Stimulated activated CD4-positive, alpha-beta T cell treated with anti-CD3 and anti-CD28 coated beads, Interleukin-2, amount 100 ng/mL, for 4 hours (primary cell): ENCODE results near the gene AGBL1.

Experiments used
- DNase-seq: peaks from one replicate; pipeline ENCODE4 v3.0.0-alpha.2; 2020; ENCODE audit warnings: low read depth

AGBL1 gene

DNA sequence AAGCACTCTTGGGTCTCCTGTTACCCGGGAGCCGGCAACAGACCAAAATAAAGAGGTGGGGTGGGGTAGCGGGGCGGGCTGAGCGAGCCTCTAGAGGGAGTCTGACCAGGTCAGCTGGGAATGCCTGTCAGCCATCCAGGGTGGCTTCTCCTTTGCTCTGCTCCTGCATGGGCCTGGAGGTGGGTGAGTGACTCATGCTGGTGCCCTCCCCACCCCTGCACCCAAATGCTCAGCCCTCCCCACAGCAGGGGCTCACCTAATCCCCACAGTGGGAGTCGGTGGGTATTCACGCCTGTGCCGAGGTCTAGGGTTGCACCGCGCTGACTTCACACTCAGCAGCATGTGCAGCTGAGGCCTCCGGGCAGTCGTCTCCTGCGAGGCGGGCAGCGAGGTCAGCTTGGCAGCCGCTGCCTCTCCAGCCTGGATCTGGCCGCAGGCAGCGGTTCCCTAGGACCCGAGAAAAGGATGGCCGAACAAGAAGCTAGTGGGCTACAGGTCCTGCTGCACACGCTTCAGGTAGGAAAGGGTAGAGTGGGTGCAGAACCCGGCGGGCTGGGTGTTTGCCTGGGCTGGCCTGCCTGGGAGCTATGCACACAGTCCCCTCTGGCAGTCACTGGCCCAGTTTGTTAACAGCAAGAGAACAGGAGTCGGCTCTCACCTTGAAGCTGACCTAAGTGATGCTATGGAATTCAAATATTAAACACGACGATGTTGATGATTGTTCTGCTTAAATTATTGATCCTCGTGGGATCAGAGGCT, at the start of gene AGBL1:
Gene AGBL1, plus strand, starts transcription at position 364 of the 759 bp plus-strand sequence.
- no peak for DNase-seq

DNA sequence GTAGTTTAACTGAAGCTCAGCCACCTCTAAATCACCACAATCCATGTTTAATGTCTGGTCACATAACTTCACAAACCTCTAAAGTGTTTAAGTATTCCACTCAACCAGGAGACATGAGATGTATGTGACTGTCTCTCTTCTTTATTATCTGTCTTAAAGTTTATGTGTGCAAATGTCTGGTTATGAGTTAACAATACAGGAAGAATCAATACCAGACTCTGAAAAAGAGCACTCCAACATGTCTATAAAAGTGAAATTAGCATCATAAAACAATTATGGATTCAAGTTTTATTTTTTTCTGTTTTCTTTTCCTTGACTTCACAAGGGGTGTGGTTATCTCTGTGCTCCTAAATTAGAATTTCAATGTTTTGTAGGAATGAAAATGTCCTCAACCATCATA, 44.8 kb upstream of the AGBL1 start:
- no peak for DNase-seq

DNA sequence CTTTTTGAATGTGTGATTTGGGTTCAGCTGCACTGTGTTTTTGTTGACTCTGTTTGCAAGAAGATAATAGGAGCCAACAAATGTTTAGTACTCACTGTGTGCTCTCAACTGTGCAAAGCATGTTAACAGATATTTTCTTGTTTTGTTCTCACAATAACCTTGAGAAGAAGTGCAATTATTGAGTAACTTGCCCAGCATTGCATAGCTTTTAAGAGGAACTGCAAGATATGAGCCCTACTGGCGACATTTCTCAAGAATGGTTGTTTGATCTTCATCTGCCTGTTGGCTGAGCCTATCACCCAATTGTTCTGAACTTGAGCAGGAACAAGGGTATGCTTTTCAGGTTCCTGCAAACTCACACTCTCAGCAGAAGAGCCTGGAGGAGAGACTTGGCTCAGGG, 43.4 kb upstream of the AGBL1 start:
- no peak for DNase-seq

DNA sequence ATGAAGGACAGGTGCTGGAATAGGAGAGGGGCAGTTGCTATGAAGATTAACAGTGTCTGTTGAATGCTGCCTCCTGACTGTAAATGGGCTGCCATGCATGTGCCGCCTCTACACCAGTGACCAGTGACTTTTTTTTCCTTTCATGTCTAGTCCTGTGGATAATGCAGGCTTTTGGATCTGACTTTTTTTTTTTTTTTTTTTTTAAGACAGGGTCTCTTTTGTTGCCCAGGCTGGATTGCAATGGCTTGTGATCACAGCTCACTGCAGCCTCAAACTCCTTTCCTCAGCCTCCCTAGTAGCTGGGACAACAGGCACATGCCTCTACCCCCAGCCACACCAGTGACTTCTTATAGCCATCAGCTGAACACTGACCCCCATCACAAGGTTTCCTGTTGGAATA, 41.2 kb upstream of the AGBL1 start:
- no peak for DNase-seq

DNA sequence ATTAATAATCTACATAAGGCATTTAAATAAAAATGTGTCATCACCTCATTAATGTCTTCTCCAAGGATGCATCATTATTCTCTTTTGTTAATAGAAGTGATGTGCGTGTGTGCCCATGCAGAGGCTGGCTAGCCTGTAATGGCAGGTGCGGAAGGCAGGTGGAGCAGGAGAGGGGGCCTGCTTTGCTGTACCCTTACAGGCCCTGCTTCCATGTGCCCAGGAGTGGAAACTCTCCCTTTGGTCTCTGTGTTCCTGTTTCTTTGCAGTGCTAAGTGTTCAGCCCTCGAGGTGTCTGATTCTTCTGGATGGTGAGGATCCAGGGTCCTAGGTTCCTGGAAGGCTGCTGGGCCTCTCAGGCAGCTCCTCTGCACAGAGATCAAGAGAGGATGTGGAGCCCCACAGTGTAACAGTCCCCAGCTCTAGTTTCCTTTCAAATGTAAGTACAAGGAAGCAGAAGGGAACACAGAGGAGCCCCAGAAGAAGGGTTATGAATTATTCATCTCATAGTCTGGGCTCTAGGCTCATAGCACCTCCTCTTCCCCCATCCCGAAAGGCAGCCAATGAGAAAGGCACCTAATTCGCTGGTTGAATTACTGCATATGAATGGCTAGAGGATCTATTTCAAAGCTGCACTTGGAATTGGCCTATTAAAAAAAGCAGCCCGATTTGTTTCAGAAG, 39.2 kb upstream of the AGBL1 start:
- DNase-seq = no peak

DNA sequence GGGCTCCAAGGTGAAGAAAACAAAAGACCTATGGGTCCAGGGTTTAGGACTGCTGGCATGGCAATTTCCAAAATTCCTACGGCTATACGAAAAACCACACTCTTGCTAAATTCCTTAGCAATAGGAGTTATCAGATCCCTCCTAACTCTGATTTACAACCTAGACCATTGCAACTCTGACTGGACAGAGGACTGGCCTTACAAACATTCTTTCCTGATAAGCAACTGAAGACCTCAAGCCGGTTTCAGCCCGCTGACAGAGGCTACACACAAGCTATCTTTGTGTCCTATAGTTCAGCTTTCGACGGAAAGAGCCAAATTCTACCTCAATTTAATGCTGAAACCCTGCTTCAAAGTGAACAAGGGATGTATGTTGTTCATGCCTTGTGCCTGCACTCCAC, 38.3 kb upstream of the AGBL1 start:
- DNase-seq = no peak

DNA sequence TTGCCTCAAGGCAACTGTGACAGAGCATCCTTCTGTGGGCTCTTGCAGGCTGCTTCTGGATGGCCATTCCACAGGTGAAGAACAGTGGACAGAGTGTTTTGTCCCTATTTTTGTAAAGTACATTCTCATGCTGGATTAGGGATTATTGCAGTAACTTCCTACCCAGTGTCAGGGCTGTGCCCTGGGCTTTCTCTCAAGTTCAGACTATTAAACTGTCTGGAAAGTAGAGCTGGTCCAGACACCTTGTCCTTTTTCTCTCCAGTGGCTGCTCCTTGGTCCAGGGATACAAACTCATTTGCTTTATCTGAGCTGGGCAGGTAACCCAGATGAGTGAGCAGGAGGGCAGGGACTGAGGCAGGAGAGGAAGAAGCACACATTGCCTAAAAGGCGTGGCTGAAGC, 37.4 kb upstream of the AGBL1 start:
- no peak for DNase-seq

DNA sequence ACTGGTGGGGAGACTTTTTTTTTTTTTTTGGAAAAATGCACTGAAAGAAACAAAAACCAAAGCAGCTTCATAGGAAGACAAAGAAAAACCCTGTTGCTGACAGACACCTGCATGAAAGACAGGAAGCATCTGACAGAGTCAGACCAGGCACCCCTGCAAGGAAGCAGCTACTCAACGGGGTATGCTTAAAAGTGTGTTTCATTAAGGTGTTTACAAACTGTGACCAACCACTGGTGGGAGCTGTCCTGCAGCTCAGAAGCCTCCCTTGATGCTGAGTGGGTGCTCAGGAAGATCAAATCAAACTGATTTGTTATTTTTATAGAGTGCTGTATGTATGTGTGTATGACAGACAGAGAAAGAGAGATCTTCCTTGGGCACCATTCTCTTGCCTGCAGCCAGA, 34.7 kb upstream of the AGBL1 start:
- no peak for DNase-seq

DNA sequence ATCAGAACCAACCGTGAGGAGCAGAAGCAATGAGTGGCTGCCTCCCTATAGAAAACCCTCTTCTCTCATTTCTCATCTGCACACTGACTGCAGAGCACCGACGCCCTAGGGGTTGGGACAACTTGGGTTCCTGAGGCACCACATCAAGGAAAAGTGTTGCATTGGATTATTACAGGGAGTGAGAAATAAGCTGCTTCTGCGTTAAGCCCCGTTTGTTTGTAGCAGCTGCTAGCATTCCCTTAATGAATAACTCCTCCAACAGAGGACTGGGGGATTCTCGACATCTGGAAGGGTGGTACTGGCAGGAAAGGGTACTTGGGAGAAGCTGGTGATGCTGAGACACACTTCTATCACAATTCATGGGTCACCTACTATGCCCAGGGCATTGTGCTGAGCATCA, 25.3 kb upstream of the AGBL1 start:
- DNase-seq = no peak

DNA sequence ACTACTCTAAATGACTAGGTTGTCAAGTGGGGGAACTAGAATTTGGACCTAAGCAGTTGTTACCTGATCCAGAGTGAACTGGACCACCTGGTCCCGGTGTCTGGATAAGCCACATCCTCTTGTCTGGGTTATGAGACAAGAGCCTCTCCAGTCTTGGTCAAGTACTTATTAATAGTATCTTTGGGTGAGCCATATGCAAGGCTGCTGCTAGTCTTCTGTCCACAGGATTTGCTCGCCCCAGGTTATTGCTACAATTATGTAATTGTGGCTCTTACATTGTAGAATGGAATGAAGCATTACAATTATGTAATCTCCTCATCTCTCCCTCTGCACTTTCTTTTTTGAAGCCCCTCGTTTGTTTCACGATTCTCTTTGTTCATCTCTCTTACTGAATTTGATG, 24.0 kb upstream of the AGBL1 start:
- DNase-seq = no peak

DNA sequence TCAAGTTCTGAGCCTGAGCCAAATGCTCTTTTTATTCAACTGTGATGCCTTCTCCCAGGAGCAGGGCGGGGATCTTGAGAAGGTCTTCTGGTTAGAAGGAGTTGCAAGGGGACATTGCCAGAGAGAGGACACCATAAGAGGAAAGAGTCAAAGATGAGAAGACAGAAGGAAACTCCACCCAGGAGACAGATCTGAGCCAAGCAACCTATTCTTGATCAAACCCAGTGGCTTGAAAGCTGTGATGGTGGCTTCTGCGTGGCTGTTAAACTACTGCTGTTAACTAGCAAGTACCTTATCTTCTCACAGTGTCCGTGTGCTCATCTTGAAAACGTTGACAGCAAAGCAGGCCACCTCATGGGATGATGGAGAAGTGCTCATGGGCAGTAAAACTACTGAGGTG, 19.8 kb upstream of the AGBL1 start:
- DNase-seq = no peak

DNA sequence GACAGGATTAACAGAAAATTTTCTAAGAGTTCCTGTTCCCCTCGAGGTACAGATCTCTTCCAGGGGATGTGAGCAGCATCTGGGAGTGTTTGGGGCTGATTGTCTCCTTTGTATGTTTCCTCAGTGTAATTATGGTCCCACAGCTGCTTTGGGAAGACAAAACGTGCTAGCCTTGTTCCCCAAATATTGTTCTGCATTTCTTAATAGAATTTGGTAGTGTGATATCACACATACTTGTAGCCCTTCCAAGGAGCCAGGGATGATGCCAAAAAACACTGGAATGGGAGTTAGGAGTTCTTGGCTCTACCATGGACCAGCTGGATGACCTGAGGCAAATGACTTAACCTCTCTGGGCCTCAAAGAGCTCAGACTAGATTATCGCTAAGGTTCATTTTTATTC, 19.0 kb upstream of the AGBL1 start:
- no peak for DNase-seq

DNA sequence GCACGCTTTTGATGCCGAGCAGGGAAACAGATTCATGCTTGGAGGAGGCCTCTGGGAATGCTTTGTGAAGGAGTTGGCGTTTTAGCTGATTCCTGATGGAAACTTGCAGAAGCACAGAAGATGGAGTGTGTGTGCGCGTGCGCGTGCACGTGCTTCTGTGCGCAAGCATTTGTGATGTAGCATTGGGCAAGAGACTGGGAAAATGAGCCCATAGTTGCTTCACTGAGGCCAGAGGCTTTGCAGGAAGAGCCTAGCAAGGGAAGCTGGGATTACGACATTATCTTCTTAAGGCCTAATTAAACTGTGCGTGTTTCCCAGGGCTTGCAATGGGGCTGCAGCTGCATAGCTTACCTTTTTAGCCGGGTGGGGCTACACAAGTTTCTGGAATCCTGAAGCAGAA, 18.1 kb upstream of the AGBL1 start:
- no peak for DNase-seq

DNA sequence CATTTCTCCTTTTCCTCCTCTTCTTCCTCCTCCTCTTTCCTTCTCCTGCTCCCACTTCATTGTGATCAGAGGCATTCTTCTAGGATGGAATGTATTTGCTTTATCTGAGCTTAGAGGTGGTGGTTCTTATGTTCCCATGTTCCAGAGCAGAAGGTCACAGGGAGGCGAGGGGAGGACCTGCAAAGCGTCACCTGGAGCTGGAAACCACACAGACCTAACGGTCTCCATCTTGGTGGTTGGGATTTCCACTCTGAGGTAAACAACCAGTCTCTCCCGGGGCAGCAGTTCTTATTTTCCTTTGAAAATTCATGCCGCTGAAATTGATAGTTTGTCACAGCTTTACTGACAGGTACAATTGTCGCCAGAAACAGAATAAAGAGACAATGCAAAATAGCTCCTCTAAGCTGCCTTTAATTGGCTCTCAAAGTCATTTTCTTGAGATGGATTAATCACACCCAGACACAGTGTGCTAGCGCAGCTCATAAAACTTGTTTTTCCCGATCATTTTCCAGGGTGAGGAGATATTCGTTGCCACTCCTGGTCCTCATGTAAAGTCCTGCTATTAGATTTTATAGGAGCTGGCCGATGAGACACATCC, 16.9 kb upstream of the AGBL1 start:
- DNase-seq = no peak

DNA sequence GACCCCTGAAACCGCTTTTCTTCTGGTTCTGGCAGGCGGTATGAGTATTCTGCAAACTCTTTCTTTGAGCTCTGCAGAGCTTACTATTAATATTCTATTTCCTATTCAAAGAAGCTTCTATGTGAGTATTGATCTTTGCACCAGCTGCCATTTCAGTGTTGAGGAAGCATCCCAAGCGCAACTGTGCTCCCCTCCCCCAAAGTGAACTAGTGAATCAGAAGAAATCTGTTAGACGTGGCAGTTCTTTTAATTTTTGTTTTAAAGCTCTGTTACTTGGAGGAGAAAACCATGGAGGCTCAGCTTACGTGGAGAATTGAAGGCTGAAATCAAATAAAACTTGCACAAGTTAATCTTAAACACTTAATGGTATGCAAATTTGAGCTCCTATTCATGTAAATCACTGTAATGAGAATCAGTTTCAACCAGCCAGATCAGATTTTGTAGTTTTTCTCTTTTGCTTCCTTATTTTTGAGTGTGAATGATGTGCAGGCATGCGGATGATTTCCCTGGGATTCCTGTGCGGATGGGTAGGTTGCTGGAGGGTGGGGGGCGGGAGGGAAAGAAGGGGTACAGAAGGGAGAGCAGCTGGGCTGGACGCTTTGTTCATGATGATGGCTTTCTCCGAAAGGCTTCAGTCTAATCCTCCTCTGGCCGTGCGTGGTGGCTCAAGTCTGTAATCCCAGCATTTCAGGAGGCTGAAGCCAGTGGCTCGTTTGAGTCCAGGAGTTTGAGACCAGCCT, 16.1 kb upstream of the AGBL1 start:
- DNase-seq = no peak

DNA sequence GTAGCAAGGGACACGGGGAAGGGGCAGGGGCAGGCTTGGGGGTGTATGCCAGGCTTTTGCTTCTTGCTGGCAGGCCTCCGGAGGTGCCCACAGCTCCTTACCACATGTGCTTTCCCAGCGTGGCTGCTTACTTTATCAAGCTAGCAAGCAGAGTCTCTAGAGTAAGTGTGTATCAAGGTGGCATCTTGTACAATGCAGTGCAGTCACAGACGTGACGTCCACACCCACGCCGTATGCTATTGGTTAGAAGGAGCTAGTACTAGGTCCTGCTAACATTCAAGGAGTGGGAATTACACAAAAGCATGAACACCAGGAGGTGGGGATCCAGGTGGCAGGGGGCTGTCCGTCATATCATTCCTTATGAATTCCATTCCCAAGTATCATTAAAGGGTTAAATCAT, 15.3 kb upstream of the AGBL1 start:
- no peak for DNase-seq

DNA sequence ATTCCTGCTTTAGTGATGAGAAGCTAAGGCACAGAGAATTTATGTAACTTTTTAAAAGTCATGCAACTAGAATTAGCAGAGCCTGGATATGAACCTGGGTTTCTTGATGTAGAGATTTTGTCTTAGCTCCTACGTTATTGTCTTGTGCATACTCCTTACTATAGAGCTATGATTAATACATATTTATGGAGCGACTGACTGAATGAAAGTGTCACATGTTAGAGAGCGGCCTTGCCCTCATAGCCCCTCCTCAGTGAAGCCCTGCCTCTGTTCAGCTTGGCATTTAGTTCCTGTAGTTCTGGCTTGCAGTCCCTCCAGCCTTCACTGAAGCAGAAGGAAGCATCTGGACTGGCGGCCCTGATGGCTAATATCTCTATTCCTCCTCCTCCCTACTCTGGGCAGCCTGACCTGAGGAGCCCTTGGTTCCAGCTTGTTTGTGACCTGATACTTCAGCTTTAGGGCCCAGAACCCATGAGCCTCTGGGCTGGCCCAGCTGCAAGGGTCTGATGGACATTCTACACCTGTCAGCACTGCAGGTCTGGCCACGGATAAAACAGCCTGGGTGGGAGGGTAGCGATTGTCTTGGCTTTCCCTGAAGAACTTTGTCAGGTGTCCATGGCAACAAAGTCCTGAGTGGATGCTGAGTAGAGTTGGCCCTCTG, 13.4 kb upstream of the AGBL1 start:
- DNase-seq = no peak

DNA sequence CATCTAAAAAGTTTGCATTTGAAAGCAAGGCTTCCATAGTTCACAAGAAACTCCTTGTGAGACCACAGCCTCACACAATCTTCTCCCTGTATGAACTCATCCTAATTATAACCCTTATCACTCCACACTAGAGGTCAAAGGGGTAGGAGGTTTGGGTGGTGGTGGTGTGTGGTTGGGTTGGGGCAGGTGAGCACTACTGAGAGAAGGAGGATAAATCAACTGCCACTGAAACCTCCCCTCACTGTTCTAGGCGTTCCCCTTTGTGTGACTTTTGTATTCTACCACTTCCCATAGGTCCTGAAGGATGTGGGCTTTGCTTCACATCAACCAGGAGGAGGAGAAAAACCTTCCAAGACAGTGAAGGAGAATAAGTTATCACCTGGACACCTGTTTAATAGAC, 6.4 kb upstream of the AGBL1 start:
- DNase-seq = no peak

DNA sequence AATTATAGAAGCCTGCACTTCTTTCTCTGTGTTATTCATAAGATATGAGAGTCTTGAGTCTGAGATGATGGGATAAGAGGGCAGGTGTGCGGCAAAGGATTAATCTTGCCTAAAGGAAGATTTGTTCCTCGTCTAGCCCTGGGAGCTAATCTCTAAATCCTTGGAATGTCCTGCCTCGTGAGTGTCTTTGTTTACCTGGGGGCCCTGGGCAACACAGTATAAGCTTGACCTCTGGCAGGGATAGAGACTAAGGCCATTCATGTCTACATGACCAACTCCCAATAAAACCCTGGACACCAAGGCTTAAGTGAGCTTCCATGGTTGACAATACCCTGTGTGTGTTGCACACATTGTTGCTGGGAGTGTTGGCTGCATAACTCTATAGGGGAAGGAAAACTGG, 3.2 kb upstream of the AGBL1 start:
- no peak for DNase-seq

DNA sequence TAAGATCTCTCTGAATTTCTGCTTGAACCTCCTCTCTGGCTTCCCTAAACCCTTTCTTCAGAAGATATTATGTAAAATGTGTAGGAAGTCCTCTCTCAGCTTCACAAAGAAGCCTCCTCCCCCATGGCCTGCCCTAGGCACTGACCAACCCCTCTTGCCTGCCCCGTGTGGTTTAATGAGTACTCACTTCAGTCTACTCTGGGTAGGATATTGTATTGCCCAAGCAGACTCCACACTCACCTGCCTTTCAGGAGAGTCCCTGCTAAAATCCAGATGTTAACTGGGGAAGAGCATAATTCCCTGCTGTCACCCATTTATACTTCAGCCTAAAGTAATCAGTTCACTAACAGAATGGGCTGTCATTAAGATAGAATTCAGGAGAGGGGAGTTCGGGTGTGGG, 2.6 kb upstream of the AGBL1 start:
- no peak for DNase-seq

DNA sequence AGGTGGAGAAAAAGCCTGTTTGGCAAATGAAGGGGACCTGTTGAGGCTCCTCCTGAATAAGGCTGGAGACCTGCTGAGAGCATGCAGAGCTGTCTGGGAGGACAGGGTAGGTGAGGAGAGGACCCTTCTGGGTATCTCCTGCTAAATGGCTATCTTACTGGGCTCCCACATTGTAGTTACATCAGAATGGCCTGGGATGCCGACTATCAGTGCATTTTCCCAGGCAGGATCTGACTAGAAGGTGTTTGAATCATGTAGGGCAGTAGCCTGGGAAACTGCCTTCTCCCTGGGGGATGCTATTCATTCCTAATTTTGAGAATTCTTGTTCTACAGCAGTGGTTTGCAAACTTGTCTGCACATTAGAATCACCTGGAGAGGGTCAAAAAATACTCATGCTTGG, 631 bp downstream of the AGBL1 start:
- DNase-seq = no peak

DNA sequence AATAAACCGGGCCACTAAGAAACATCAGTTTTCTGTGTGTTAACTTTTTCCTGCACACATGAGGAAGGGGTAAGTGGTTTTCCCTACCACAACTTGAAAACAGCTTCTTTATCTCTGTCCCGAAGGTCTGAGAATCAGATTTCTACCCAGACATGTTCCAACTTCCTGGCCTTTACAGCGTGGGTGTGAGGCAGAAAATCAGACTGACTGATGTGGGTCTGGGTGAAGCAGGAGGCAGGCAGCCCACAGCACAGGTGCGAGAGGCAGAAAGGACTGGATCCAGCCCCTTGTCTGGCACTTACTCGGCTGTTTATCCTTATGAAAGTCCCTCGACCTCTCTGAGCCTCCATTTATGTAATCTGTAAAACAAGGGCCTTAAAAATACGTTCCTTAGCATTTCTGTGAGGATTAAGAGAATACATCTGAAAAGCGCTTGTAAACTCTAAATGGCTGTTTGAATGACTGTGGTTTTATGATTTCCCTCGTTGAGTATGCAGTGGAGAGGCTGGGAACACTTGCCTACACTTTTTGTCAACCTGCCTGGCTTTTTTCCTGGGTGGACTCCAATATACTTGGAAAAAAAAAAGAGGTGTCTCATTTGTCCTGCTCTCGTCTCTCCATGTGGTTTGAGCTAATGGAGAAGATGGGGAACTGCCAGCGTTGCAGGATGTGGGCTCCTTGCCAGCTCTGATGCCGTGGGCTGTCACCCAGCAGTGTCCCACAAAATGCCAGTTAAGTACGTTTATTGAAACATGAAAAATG, 3.1 kb downstream of the AGBL1 start:
- no peak for DNase-seq
